KMS-11 (cell line): Measurements from ENCODE around the gene MCCC1.

Experiments used
- H2AFZ ChIP-seq: fragments of 200-600 bp; sonication (generic); 2 replicates; pipeline ENCODE4 v1.6.1; 2016; ENCODE audit warnings: antibody characterized with exemption, mixed run types, low read depth
- H3K27ac ChIP-seq: fragments of 200-600 bp; sonication (generic); 2 replicates; pipeline ENCODE4 v1.6.1; 2016; ENCODE audit warnings: mild to moderate bottlenecking, mixed run types
- H3K27me3 ChIP-seq: fragments of 200-600 bp; sonication (generic); 2 replicates; pipeline ENCODE4 v1.6.1; 2017; ENCODE audit warnings: mild to moderate bottlenecking, low read depth, mixed run types, moderate library complexity; ENCODE audit not compliant: insufficient read depth
- H3K36me3 ChIP-seq: fragments of 200-600 bp; sonication (generic); 2 replicates; pipeline ENCODE4 v1.6.1; 2017; ENCODE audit warnings: mild to moderate bottlenecking, mixed run types; ENCODE audit not compliant: insufficient read depth
- H3K4me1 ChIP-seq: fragments of 200-600 bp; sonication (generic); 2 replicates; pipeline ENCODE4 v1.6.1; 2016; ENCODE audit warnings: mild to moderate bottlenecking, low read depth, mixed run types; ENCODE audit not compliant: poor library complexity, severe bottlenecking
- H3K4me2 ChIP-seq: fragments of 200-600 bp; sonication (generic); 2 replicates; pipeline ENCODE4 v1.7.0; 2016; ENCODE audit warnings: mild to moderate bottlenecking, mixed run types
- H3K4me3 ChIP-seq: fragments of 200-600 bp; sonication (generic); IDR thresholded peaks from 2 replicates; pipeline ENCODE4 v1.6.1; 2017; ENCODE audit warnings: low read depth, low read length, mixed read lengths; ENCODE audit not compliant: insufficient read depth
- H3K79me2 ChIP-seq: fragments of 200-600 bp; sonication (generic); 2 replicates; pipeline ENCODE4 v1.6.1; 2016; ENCODE audit warnings: low read depth, mixed run types; ENCODE audit not compliant: insufficient read depth
- H3K9ac ChIP-seq: fragments of 200-600 bp; sonication (generic); 2 replicates; pipeline ENCODE4 v1.6.1; 2016; ENCODE audit warnings: mild to moderate bottlenecking, mixed run types
- H4K20me1 ChIP-seq: fragments of 200-600 bp; sonication (generic); 2 replicates; pipeline ENCODE4 v1.6.1; 2016; ENCODE audit warnings: mild to moderate bottlenecking, mixed run types; ENCODE audit not compliant: insufficient read depth
- TF ChIP-seq, protein P1 (sequence below): fragments of 200-600 bp; sonication (generic); conservative IDR thresholded peaks from 2 replicates; pipeline ENCODE4 v1.6.1; 2017; ENCODE audit warnings: low read depth, mild to moderate bottlenecking, antibody characterized with exemption, low read length, moderate library complexity, mixed read lengths

Gene MCCC1

GRCh38 chr3:182978387-182978786 lies 120.9 kb downstream of the MCCC1 start:
- Histone ChIP-seq H3K36me3 (no peaks in the 10 kb centered on the region), H3K79me2 (peaks cover 64% of the 10 kb centered on the region), H3K4me3 (no peak overlapping the region), H4K20me1 (no peaks in the 10 kb centered on the region; the same call in none of the 2 replicates), H3K4me1 (peaks cover 20% of the 10 kb centered on the region), H2AFZ (no peak overlapping the region), H3K9ac (peak overlapping the region; percentile 71; the same call in 1 of the 2 replicates), H3K27me3 (no peaks in the 10 kb centered on the region), H3K4me2 (peak overlapping the region; percentile 97), H3K27ac (no peak overlapping the region)
- TF ChIP-seq, protein P1, sequence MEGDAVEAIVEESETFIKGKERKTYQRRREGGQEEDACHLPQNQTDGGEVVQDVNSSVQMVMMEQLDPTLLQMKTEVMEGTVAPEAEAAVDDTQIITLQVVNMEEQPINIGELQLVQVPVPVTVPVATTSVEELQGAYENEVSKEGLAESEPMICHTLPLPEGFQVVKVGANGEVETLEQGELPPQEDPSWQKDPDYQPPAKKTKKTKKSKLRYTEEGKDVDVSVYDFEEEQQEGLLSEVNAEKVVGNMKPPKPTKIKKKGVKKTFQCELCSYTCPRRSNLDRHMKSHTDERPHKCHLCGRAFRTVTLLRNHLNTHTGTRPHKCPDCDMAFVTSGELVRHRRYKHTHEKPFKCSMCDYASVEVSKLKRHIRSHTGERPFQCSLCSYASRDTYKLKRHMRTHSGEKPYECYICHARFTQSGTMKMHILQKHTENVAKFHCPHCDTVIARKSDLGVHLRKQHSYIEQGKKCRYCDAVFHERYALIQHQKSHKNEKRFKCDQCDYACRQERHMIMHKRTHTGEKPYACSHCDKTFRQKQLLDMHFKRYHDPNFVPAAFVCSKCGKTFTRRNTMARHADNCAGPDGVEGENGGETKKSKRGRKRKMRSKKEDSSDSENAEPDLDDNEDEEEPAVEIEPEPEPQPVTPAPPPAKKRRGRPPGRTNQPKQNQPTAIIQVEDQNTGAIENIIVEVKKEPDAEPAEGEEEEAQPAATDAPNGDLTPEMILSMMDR = no peak

GRCh38 chr3:182973047-182973446 lies 126.2 kb downstream of the MCCC1 start:
- Histone ChIP-seq H3K4me3 (no peak overlapping the region), H3K27ac (no peak overlapping the region), H3K4me2 (no peak overlapping the region), H3K9ac (no peak overlapping the region), H2AFZ (no peak overlapping the region), H3K36me3 (no peaks in the 10 kb centered on the region), H3K79me2 (peaks cover 98% of the 10 kb centered on the region), H4K20me1 (peaks cover 7% of the 10 kb centered on the region), H3K27me3 (no peaks in the 10 kb centered on the region), H3K4me1 (peaks cover 41% of the 10 kb centered on the region)
- TF ChIP-seq, protein P1 = no peak

GRCh38 chr3:182972387-182972786 lies 126.9 kb downstream of the MCCC1 start:
- Histone ChIP-seq H3K4me1 (peaks cover 43% of the 10 kb centered on the region), H3K36me3 (no peaks in the 10 kb centered on the region), H3K4me3 (no peak overlapping the region), H3K27me3 (no peaks in the 10 kb centered on the region), H3K27ac (no peak overlapping the region), H3K9ac (no peak overlapping the region), H2AFZ (no peak overlapping the region), H4K20me1 (peaks cover 7% of the 10 kb centered on the region), H3K4me2 (peak overlapping the region; percentile 33; the same call in 1 of the 2 replicates), H3K79me2 (peaks cover 98% of the 10 kb centered on the region)
- TF ChIP-seq, protein P1 = no peak

- Histone ChIP-seq H3K79me2 (peaks cover 95% of the 10 kb centered on the region), H3K4me3 (no peak overlapping the region), H3K36me3 (no peaks in the 10 kb centered on the region), H3K4me1 (peaks cover 46% of the 10 kb centered on the region), H4K20me1 (peaks cover 7% of the 10 kb centered on the region), H3K27ac (no peak overlapping the region), H2AFZ (no peak overlapping the region), H3K27me3 (no peaks in the 10 kb centered on the region), H3K4me2 (peak overlapping the region; percentile 33; the same call in 1 of the 2 replicates), H3K9ac (no peak overlapping the region)
- TF ChIP-seq, protein P1 = no peak
These were observed 127.7 kb downstream of the MCCC1 start for GRCh38 chr3:182971637-182972036.
